Panc1 (cell line): ENCODE results near the gene CXCL11. TPM values are rescaled to one million over a fixed set of nuclear protein-coding genes. Genes with fewer than 3 reads are reported as not detected.

Source experiments
- ATAC-seq: fragments of 200-7000 bp; cut with Tn5 transposase; 2 replicates; pipeline ENCODE4 v1.9.1; 2020; ENCODE audit warnings: mild to moderate bottlenecking, moderate library complexity
- BruUV-seq: library from RNA; stranded (reverse); fragments of 400-500 nt; replicated peaks from 2 replicates; lab custom pipeline; 2021; lab: Mats Ljungman, UMichigan
- CTCF ChIA-PET: fragments of 300-600 bp; sonication (Branson Sonifier 250); formaldehyde crosslinking; loops from one replicate; lab custom pipeline; 2022; ENCODE audit warnings: antibody characterized with exemption; lab: Charles Lee
- POLR2A ChIA-PET: fragments of 300-600 bp; sonication (Branson Sonifier 250); formaldehyde crosslinking; loops from one replicate; lab custom pipeline; 2022; ENCODE audit warnings: antibody characterized with exemption; lab: Charles Lee
- DNase-seq: peaks from one replicate; pipeline ENCODE4 v3.0.0-alpha.2; 2010; ENCODE audit warnings: low read depth, low spot score
- H3K27ac ChIP-seq: 2 replicates; pipeline ENCODE4 v1.5.1; 2011; ENCODE audit warnings: mild to moderate bottlenecking, low read length, inconsistent platforms
- H3K27me3 ChIP-seq: fragments of 200-500 bp; sonication (Bioruptor generic); 2 replicates; pipeline ENCODE4 v1.6.0; 2014; ENCODE audit warnings: low read length, inconsistent platforms; ENCODE audit not compliant: control insufficient read depth, insufficient read depth
- H3K36me3 ChIP-seq: fragments of 200-500 bp; sonication (Bioruptor generic); 2 replicates; pipeline ENCODE4 v1.5.1; 2014; ENCODE audit warnings: inconsistent platforms, mild to moderate bottlenecking, low read length, moderate library complexity; ENCODE audit not compliant: control insufficient read depth, insufficient read depth
- H3K4me1 ChIP-seq: 2 replicates; pipeline ENCODE4 v1.5.1; 2011; ENCODE audit warnings: inconsistent platforms, mild to moderate bottlenecking, low read length, moderate library complexity; ENCODE audit not compliant: control insufficient read depth, insufficient read depth
- H3K4me3 ChIP-seq, 2 experiments: 2 replicates each; pipeline ENCODE4 v1.5.1; 2011 to 2012; ENCODE audit warnings: low read depth in 2 of 2, low read length in 2 of 2, mild to moderate bottlenecking in 2 of 2, inconsistent platforms in 1 of 2, moderate library complexity in 1 of 2
- H3K9me3 ChIP-seq: fragments of 200-500 bp; sonication (Bioruptor generic); 2 replicates; pipeline ENCODE4 v1.5.1; 2014; ENCODE audit warnings: low read depth, mild to moderate bottlenecking, inconsistent platforms, low read length, moderate library complexity; ENCODE audit not compliant: control insufficient read depth, insufficient read depth
- POLR2AphosphoS5 ChIP-seq: IDR thresholded peaks from 2 replicates; pipeline ENCODE4 v1.6.1; 2012; ENCODE audit warnings: mild to moderate bottlenecking, low read depth, low read length, moderate library complexity
- SIN3A ChIP-seq: IDR thresholded peaks from 2 replicates; pipeline ENCODE4 v1.6.1; 2012; ENCODE audit warnings: low read depth, mild to moderate bottlenecking, low read length, moderate library complexity, borderline replicate concordance; ENCODE audit not compliant: insufficient read depth
- TCF7L2 ChIP-seq: IDR thresholded peaks from 2 replicates; pipeline ENCODE4 v1.6.1; 2011; ENCODE audit warnings: mild to moderate bottlenecking, low read depth, low read length, inconsistent platforms
- in situ Hi-C: cut with HindIII; loops from 2 replicates; pipeline ENCODE4 v1.10.0; 2016; ENCODE audit warnings: low sequenced_read_pairs, low pct_unique_long_range_greater_than_20kb
- intact Hi-C: fragments of 100-400 bp; cut with micrococcal nuclease; formaldehyde crosslinking; loops from one replicate; pipeline ENCODE4 v1.10.0; 2022; ENCODE audit not compliant: unreplicated experiment
- total RNA-seq: library from RNA; stranded (reverse); gene quantifications from one replicate; pipeline ENCODE4 v1.2.1, GENCODE V29; 2021; ENCODE audit not compliant: unreplicated experiment
- TF ChIP-seq, protein P1 (sequence below), 2 experiments: IDR thresholded peaks; 2 replicates each; pipeline ENCODE4 v1.6.1; 2011 to 2012; ENCODE audit warnings: low read depth in 2 of 2, control low read depth in 1 of 2, low read length in 1 of 2, mild to moderate bottlenecking in 1 of 2, moderate library complexity in 1 of 2; ENCODE audit not compliant: insufficient read depth in 1 of 2
- TF ChIP-seq, protein P2 (sequence below): fragments of 450-650 bp; IDR thresholded peaks from 2 replicates; pipeline ENCODE4 v1.5.1; 2017; ENCODE audit warnings: mild to moderate bottlenecking

CXCL11 gene
- total RNA-seq, 1 experiment from 2014 or later = not detected

DNA sequence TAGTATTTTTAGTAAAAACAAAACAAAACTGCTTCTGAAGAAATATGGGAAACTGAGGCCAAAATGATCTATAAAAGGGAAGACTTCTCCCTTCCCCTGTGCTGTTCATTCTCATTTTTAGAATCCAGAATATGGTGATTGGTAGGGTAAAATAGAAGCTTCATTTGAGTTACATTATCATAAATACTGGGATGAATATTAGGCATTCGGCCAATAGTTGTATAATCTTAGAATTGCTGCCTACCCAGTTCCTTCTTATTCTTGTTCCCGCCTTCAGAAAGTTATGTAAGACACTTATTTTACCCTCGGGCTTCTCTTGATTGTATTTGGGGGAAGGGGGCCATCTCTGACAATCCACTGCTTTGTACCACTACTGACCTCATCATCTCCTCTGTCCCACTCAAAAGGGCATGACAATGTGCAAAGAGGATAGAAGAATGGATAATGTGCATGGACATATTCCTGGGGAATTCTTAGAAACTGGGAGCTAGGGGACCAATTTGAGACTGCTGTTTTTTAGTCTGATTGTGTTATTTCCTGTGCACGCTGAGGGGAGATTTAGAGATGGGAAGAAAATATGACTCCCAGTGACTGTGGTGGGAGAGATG, 39.2 kb upstream of the CXCL11 start:
- CTCF ChIA-PET = no interaction called here
- POLR2A ChIA-PET = interaction anchor here (0.5 to 0.7 kb wide), 2 partner anchors 211 to 798 kb away, joined by 3 to 4 read pairs; no protein-coding TSS in a partner anchor
- Histone ChIP-seq H3K4me1 (no peaks in the 10 kb centered on the region), H3K27me3 (no peaks in the 10 kb centered on the region), H3K27ac (no peak overlapping the region), H3K4me3 (no peak overlapping the region), H3K9me3 (no peaks in the 10 kb centered on the region), H3K36me3 (no peaks in the 10 kb centered on the region)
- intact Hi-C loops (no loop called here), in situ Hi-C loops (no loop called here)
- no peak for DNase-seq
- TF ChIP-seq TCF7L2 = no peak
- TF ChIP-seq, protein P1, sequence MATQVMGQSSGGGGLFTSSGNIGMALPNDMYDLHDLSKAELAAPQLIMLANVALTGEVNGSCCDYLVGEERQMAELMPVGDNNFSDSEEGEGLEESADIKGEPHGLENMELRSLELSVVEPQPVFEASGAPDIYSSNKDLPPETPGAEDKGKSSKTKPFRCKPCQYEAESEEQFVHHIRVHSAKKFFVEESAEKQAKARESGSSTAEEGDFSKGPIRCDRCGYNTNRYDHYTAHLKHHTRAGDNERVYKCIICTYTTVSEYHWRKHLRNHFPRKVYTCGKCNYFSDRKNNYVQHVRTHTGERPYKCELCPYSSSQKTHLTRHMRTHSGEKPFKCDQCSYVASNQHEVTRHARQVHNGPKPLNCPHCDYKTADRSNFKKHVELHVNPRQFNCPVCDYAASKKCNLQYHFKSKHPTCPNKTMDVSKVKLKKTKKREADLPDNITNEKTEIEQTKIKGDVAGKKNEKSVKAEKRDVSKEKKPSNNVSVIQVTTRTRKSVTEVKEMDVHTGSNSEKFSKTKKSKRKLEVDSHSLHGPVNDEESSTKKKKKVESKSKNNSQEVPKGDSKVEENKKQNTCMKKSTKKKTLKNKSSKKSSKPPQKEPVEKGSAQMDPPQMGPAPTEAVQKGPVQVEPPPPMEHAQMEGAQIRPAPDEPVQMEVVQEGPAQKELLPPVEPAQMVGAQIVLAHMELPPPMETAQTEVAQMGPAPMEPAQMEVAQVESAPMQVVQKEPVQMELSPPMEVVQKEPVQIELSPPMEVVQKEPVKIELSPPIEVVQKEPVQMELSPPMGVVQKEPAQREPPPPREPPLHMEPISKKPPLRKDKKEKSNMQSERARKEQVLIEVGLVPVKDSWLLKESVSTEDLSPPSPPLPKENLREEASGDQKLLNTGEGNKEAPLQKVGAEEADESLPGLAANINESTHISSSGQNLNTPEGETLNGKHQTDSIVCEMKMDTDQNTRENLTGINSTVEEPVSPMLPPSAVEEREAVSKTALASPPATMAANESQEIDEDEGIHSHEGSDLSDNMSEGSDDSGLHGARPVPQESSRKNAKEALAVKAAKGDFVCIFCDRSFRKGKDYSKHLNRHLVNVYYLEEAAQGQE (IDR thresholded peaks at IDR 0.05; ENCODE audit: insufficient read depth in 1 of 2, low read depth in 2 of 2, low read length in 1 of 2) = no peak
- no peak for TF ChIP-seq POLR2AphosphoS5
- TF ChIP-seq SIN3A = no peak
- TF ChIP-seq, protein P2, sequence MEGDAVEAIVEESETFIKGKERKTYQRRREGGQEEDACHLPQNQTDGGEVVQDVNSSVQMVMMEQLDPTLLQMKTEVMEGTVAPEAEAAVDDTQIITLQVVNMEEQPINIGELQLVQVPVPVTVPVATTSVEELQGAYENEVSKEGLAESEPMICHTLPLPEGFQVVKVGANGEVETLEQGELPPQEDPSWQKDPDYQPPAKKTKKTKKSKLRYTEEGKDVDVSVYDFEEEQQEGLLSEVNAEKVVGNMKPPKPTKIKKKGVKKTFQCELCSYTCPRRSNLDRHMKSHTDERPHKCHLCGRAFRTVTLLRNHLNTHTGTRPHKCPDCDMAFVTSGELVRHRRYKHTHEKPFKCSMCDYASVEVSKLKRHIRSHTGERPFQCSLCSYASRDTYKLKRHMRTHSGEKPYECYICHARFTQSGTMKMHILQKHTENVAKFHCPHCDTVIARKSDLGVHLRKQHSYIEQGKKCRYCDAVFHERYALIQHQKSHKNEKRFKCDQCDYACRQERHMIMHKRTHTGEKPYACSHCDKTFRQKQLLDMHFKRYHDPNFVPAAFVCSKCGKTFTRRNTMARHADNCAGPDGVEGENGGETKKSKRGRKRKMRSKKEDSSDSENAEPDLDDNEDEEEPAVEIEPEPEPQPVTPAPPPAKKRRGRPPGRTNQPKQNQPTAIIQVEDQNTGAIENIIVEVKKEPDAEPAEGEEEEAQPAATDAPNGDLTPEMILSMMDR = no peak
- no TSS peak for BruUV-seq
- ATAC-seq = no peak

DNA sequence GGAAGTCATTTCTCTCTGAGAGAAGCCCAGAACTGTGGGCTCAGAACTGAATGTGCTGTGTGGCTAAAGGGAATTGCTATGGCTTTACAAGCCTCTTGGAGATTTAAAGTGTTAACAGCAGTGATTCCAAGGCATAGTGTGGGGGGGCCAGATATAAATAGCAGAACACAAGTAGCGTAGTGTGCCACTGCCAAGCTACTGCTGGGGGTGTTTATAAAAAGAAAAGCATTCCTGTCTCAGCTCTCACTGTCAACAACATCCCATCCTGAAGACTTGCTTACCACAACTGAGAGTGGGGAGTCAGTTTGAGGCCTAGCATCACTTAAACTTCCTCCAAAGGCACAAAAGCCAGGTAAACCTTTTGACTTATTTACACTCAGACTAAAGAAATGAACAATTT, 38.6 kb upstream of the CXCL11 start, which contains the start of gene ART3:
Gene ART3 (plus strand): TSS at position 242 of the 400 bp plus-strand sequence. CDS start 1,181 bp downstream, outside the sequence.
- no peak within 1 kb of the TSS for H3K4me3 ChIP-seq
- ATAC-seq (no peak), DNase-seq (no peak)
- in situ Hi-C loops = no loop called here
- no peaks in the 10 kb centered on the region for H3K9me3 ChIP-seq
- POLR2A ChIA-PET = interaction anchor here (0.5 to 0.7 kb wide), 2 partner anchors 210 to 799 kb away, joined by 3 to 4 read pairs; no protein-coding TSS in a partner anchor
- H3K4me1 ChIP-seq = no peaks in the 10 kb centered on the region
- TF ChIP-seq SIN3A (no peak), POLR2AphosphoS5 (no peak), TCF7L2 (no peak)
- TF ChIP-seq, protein P1 (IDR thresholded peaks at IDR 0.05; ENCODE audit: insufficient read depth in 1 of 2, low read depth in 2 of 2, low read length in 1 of 2) = no peak
- TF ChIP-seq, protein P2 = no peak
- CTCF ChIA-PET = no interaction called here
- intact Hi-C loops = no loop called here
- H3K27ac ChIP-seq = no peak within 1 kb of the TSS
- no TSS peak for BruUV-seq
- H3K36me3 ChIP-seq = no peaks in the 10 kb centered on the region
- no peaks in the 10 kb centered on the region for H3K27me3 ChIP-seq
